Bronchial epithelial cell (primary cell): ENCODE results near the gene RAPSN. TPM values are rescaled to one million over a fixed set of nuclear protein-coding genes. Genes with fewer than 3 reads are reported as not detected.

Experiments
- DNase-seq: peaks from one replicate; pipeline ENCODE4 v3.0.0-alpha.2; 2010; ENCODE audit warnings: low read depth
- FAIRE-seq: peaks from 2 replicates; lab custom pipeline; 2011; peaks lifted over from hg19 to GRCh38; lab: Jason Lieb, UNC
- H3K27me3 ChIP-seq: 2 replicates; pipeline ENCODE4 v1.5.1; 2011; ENCODE audit warnings: low read length; ENCODE audit not compliant: control insufficient read depth, insufficient read depth
- H3K36me3 ChIP-seq: 2 replicates; pipeline ENCODE4 v1.5.1; 2011; ENCODE audit warnings: low read length; ENCODE audit not compliant: control insufficient read depth, insufficient read depth
- H3K4me3 ChIP-seq: 2 replicates; pipeline ENCODE4 v1.5.1; 2011; ENCODE audit warnings: mild to moderate bottlenecking, low read depth, low read length, control low read depth
- total RNA-seq: library from RNA; depleted of rRNA; stranded (reverse); fragments of >200 nt; gene quantifications from 2 replicates; pipeline ENCODE4 v1.2.1, GENCODE V29; 2014
- TF ChIP-seq, protein P1 (sequence below): IDR thresholded peaks from 2 replicates; pipeline ENCODE4 v1.5.1; 2011; ENCODE audit warnings: mild to moderate bottlenecking, moderate library complexity, low read length, control low read depth, inconsistent platforms; ENCODE audit not compliant: insufficient read depth, severe bottlenecking

Gene RAPSN
- total RNA-seq, 1 donor from 2014 or later: 0.26 TPM

DNA sequence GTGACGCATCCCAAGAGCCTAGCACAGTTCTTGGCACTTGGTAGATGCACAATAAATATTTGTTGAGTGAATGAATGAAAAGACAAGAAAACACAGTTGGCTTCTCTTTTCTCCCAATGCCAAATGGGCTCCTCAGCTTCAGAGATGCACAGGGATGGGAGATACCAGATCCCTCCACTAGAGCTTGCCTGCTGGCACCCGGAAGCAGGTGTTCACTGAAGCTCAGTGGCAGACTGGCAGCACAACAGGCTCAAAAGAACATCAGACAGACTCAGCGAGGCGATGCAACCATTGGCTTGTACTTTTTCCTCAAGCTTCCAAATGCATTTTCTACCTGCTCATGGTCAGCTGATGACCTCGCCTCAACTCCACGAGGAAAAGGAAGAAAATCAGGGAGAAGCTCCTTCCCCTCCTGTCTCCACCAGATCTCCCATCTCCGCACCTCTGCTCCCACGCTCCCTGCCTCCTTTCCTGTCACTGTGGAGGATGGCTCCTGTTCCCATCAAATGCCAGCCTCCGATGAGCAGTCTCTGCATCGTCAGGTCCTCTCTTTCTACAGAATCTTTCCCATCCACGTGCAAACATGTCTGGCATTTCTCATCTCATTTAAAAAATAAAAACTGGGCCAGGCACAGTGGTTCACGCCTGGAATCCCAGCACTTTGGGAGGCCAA lies 5.8 kb downstream of the RAPSN start:
- FAIRE-seq (peak; percentile 13), DNase-seq (no peak)
- Histone ChIP-seq H3K36me3 (no peaks in the 10 kb centered on the region), H3K4me3 (no peak overlapping the region), H3K27me3 (no peaks in the 10 kb centered on the region)
- TF ChIP-seq, protein P1, sequence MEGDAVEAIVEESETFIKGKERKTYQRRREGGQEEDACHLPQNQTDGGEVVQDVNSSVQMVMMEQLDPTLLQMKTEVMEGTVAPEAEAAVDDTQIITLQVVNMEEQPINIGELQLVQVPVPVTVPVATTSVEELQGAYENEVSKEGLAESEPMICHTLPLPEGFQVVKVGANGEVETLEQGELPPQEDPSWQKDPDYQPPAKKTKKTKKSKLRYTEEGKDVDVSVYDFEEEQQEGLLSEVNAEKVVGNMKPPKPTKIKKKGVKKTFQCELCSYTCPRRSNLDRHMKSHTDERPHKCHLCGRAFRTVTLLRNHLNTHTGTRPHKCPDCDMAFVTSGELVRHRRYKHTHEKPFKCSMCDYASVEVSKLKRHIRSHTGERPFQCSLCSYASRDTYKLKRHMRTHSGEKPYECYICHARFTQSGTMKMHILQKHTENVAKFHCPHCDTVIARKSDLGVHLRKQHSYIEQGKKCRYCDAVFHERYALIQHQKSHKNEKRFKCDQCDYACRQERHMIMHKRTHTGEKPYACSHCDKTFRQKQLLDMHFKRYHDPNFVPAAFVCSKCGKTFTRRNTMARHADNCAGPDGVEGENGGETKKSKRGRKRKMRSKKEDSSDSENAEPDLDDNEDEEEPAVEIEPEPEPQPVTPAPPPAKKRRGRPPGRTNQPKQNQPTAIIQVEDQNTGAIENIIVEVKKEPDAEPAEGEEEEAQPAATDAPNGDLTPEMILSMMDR: no peak

GRCh38 chr11:47442514-47442913 lies 6.4 kb downstream of the RAPSN start:
- Histone ChIP-seq H3K4me3 (no peak overlapping the region), H3K36me3 (no peaks in the 10 kb centered on the region), H3K27me3 (no peaks in the 10 kb centered on the region)
- DNase-seq (no peak), FAIRE-seq (no peak)
- TF ChIP-seq, protein P1: no peak

DNA sequence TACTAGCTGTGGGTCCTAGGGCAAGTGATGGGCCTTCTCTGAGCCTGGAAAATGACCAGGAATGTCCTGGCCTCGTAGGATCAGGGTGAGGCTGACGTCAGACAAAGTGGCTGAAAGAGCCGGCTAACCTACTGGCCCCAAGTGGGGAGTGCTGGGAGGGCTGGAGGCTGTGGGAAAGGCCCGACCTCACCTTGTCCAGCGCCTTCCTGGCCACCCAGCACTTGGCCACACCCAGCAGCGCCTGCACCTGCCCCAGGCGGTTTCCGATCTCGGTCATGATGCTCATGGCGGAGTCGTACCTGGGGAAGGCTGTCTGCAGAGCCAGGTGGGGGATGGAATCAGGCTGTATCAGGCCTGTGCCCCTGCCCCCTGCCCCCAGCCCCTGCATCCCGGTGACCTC lies 7.5 kb downstream of the RAPSN start:
- Histone ChIP-seq H3K4me3 (no peak overlapping the region), H3K36me3 (no peaks in the 10 kb centered on the region), H3K27me3 (no peaks in the 10 kb centered on the region)
- FAIRE-seq (no peak), DNase-seq (no peak)
- TF ChIP-seq, protein P1: no peak

DNA sequence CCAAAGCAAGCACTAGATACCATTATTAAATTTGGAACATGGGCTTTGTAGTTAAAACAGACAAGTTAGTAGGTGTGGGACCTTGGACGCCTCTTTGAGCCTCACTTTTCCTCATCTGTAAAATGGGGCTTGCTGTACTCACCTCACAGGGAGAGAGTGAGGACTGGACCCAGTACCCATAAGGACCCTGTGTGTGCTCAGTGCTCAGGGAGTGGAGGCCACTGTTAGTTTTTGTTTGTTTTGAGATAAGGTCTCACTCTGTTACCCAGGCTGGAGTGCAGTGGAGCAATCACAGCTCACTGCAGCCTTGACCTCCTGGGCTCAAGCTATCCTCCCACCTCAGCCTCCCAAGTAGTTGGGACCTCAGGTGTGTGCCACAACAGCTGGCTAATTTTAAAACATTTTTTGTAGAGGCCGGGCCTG lies 8.9 kb downstream of the RAPSN start:
- Histone ChIP-seq H3K27me3 (no peaks in the 10 kb centered on the region), H3K4me3 (no peak overlapping the region), H3K36me3 (no peaks in the 10 kb centered on the region)
- TF ChIP-seq, protein P1: no peak
- DNase-seq (no peak), FAIRE-seq (no peak)

DNA sequence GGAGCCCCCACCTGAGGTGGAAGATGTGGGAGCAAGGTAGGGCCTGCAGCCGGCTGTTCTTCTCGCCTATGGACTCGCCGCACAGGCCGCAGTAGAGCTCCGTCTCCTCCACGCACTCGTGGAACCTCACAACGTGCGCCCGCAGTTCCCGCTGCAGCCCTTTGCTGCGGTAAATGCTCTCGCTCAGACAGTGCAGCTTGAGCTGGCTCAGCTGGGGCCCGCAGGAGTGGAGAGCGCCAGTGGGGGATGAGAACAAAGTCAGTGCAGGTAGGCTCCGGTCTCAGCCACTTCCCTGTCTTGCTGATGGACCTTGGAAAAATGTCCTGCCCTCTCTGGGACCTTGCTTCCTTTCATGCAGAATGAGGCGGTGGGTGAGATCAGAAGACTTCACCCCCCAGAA lies 10.2 kb downstream of the RAPSN start:
- TF ChIP-seq, protein P1: no peak

More for the DNA sequence above, 10.2 kb downstream of the RAPSN start:
- DNase-seq: no peak
- H3K27me3 ChIP-seq: no peaks in the 10 kb centered on the region
- no peak for FAIRE-seq
- H3K36me3 ChIP-seq: no peaks in the 10 kb centered on the region
- H3K4me3 ChIP-seq: no peak overlapping the region
